HepG2 (cell line): Measurements from ENCODE around the gene RBBP8NL. TPM values are rescaled to one million over a fixed set of nuclear protein-coding genes. Genes with fewer than 3 reads are reported as not detected.

Source experiments
- ATF5 ChIP-seq: sonication (generic); formaldehyde crosslinking; IDR thresholded peaks from 2 replicates; pipeline ENCODE4 v1.4.0; 2020; ENCODE audit warnings: mild to moderate bottlenecking, low read depth, missing genetic modification reagents
- CAMTA2 ChIP-seq: sonication (generic); formaldehyde crosslinking; IDR thresholded peaks from 2 replicates; pipeline ENCODE4 v1.4.0; 2020; ENCODE audit warnings: mild to moderate bottlenecking, missing genetic modification reagents, borderline replicate concordance
- CHD4 ChIP-seq: fragments of 200-600 bp; sonication (generic); IDR thresholded peaks from 2 replicates; pipeline ENCODE4 v1.7.0; 2017; ENCODE audit warnings: mild to moderate bottlenecking, low read length, borderline replicate concordance
- HDAC1 ChIP-seq: sonication (generic); formaldehyde crosslinking; IDR thresholded peaks from 2 replicates; pipeline ENCODE4 v1.5.1; 2020; ENCODE audit warnings: mild to moderate bottlenecking, missing genetic modification reagents
- KDM6A ChIP-seq: IDR thresholded peaks from 2 replicates; pipeline ENCODE4 v1.6.1; 2016; ENCODE audit warnings: low read depth
- MAFF ChIP-seq: IDR thresholded peaks from 2 replicates; pipeline ENCODE4 v1.6.1; 2011; ENCODE audit warnings: low read depth, low read length, improper control_type of control experiment
- NFYC ChIP-seq: IDR thresholded peaks from 2 replicates; pipeline ENCODE4 v1.6.1; 2016; ENCODE audit warnings: missing genetic modification reagents, missing compliant biosample characterization
- NR2F6 ChIP-seq, 2 experiments: IDR thresholded peaks; 2 replicates each; pipeline ENCODE4 v1.6.1; 2016; ENCODE audit warnings: antibody characterized with exemption in 1 of 2, mild to moderate bottlenecking in 1 of 2
- RBAK ChIP-seq: sonication (generic); formaldehyde crosslinking; IDR thresholded peaks from 2 replicates; pipeline ENCODE4 v1.5.1; 2020; ENCODE audit warnings: mild to moderate bottlenecking, missing genetic modification reagents
- SAP130 ChIP-seq: IDR thresholded peaks from 2 replicates; pipeline ENCODE4 v1.6.1; 2016; ENCODE audit warnings: low read depth
- TOE1 ChIP-seq: sonication (generic); formaldehyde crosslinking; IDR thresholded peaks from 2 replicates; pipeline ENCODE4 v1.4.0; 2020; ENCODE audit warnings: mild to moderate bottlenecking, missing genetic modification reagents
- ZBTB2 ChIP-seq: sonication (generic); formaldehyde crosslinking; IDR thresholded peaks from 2 replicates; pipeline ENCODE4 v1.8.0; 2022; ENCODE audit warnings: low read depth, missing genetic modification reagents
- ZBTB20 ChIP-seq: sonication (generic); formaldehyde crosslinking; IDR thresholded peaks from 2 replicates; pipeline ENCODE4 v1.8.1; 2023; ENCODE audit warnings: missing genetic modification reagents, low read depth, mild to moderate bottlenecking, borderline replicate concordance
- ZBTB34 ChIP-seq: sonication (generic); formaldehyde crosslinking; IDR thresholded peaks from 2 replicates; pipeline ENCODE4 v1.8.0; 2022; ENCODE audit warnings: mild to moderate bottlenecking, missing genetic modification reagents
- ZFX ChIP-seq: sonication (generic); formaldehyde crosslinking; IDR thresholded peaks from 2 replicates; pipeline ENCODE4 v1.4.0; 2020; ENCODE audit warnings: mild to moderate bottlenecking, low read depth, missing genetic modification reagents, moderate library complexity
- ZMAT3 ChIP-seq: sonication (generic); formaldehyde crosslinking; conservative IDR thresholded peaks from 2 replicates; pipeline ENCODE4 v1.7.0; 2021; ENCODE audit warnings: missing genetic modification reagents
- ZNF18 ChIP-seq: sonication (generic); formaldehyde crosslinking; IDR thresholded peaks from 2 replicates; pipeline ENCODE4 v1.8.0; 2022; ENCODE audit warnings: mild to moderate bottlenecking, missing genetic modification reagents; ENCODE audit not compliant: insufficient replicate concordance
- ZNF232 ChIP-seq: sonication (generic); formaldehyde crosslinking; IDR thresholded peaks from 2 replicates; pipeline ENCODE4 v1.4.0; 2020; ENCODE audit warnings: missing genetic modification reagents, borderline replicate concordance
- ZNF326 ChIP-seq: sonication (generic); formaldehyde crosslinking; IDR thresholded peaks from 2 replicates; pipeline ENCODE4 v1.4.0; 2020; ENCODE audit warnings: missing genetic modification reagents, borderline replicate concordance
- ZNF558 ChIP-seq: sonication (generic); formaldehyde crosslinking; IDR thresholded peaks from 2 replicates; pipeline ENCODE4 v1.9.0; 2022; ENCODE audit warnings: mild to moderate bottlenecking, missing genetic modification reagents, borderline replicate concordance
- ZNF775 ChIP-seq: sonication (generic); formaldehyde crosslinking; IDR thresholded peaks from 2 replicates; pipeline ENCODE4 v1.4.0; 2020; ENCODE audit warnings: missing genetic modification reagents, mild to moderate bottlenecking, moderate library complexity, borderline replicate concordance
- ZNF839 ChIP-seq: sonication (generic); formaldehyde crosslinking; IDR thresholded peaks from 2 replicates; pipeline ENCODE4 v1.4.0; 2020; ENCODE audit warnings: missing genetic modification reagents, mild to moderate bottlenecking, borderline replicate concordance
- polyA plus RNA-seq, 8 experiments: library from polyadenylated mRNA; depleted of rRNA in 3 of 8; stranded (reverse) in 7 of 8; unstranded in 1 of 8; fragments of >200 nt; fragmentation: Illumina TruSeq in 4 of 8; extraction: Trizol in 4 of 8; gene quantifications; 2 replicates each; pipeline versions ENCODE4 v1.2.1 to v1.2.3, GENCODE V29; 2011 to 2016; ENCODE audit warnings: low read depth in 4 of 8, missing spikeins in 1 of 8, mixed read lengths in 1 of 8; ENCODE audit not compliant: insufficient read depth in 1 of 8
- total RNA-seq, 5 experiments: library from RNA; depleted of rRNA; stranded (reverse); fragments of >200 nt; fragmentation: Illumina TruSeq; extraction: Trizol; gene quantifications; 2 replicates each; pipeline ENCODE4 v1.2.3, GENCODE V29; 2016; ENCODE audit warnings: low read depth in 1 of 5

The RBBP8NL gene
- total and polyA plus RNA-seq, 2 of the 13 experiments (the other 11 are each of a cell fraction or from before 2014, with no cell fraction given), result 0.69 to 0.86 TPM

GRCh38 chr20:62412194-62413024 lies 14.9 kb downstream of the RBBP8NL start (continued):
- peak; percentile 76 for TF ChIP-seq SAP130 (CRISPR knock-in tag)
- no peak for TF ChIP-seq RBAK (CRISPR knock-in tag)
- no peak; the same call in 1 of the 2 replicates for TF ChIP-seq TOE1
- no peak for TF ChIP-seq ZBTB20 (CRISPR knock-in tag)
- TF ChIP-seq NFYC (CRISPR knock-in tag), result peak; percentile 20; the same call in 1 of the 2 replicates
- no peak for TF ChIP-seq ZNF18
- TF ChIP-seq ZNF232 (CRISPR knock-in tag), result no peak
- TF ChIP-seq KDM6A (CRISPR knock-in tag), result no peak
- peak; percentile 98 for TF ChIP-seq CAMTA2
- TF ChIP-seq CHD4, result peak; percentile 53; the same call in 1 of the 2 replicates
- TF ChIP-seq ZNF558 (CRISPR knock-in tag), result no peak
- TF ChIP-seq ZBTB2 (CRISPR knock-in tag), result 0 out of 2 replicates have a peak, but pooled peaks have one; percentile 36
- peak; percentile 86 for TF ChIP-seq ZFX (CRISPR knock-in tag)
- TF ChIP-seq NR2F6 (IDR thresholded peaks at IDR 0.05), result peak; percentile 3; the same call in 1 of the 2 replicates
- peak; percentile 42; the same call in 1 of the 2 replicates for TF ChIP-seq NR2F6 (CRISPR knock-in tag; IDR thresholded peaks at IDR 0.05)
- TF ChIP-seq HDAC1 (CRISPR knock-in tag), result peak; percentile 73
- no peak; the same call in 1 of the 2 replicates for TF ChIP-seq ZNF839 (CRISPR knock-in tag)
- TF ChIP-seq ZNF775 (CRISPR knock-in tag), result no peak
- TF ChIP-seq ZMAT3 (CRISPR knock-in tag), result 0 out of 2 replicates have a peak, but pooled peaks have one; percentile 32
- TF ChIP-seq ZBTB34, result no peak
- TF ChIP-seq ATF5, result peak; percentile 18; the same call in 1 of the 2 replicates
- no peak for TF ChIP-seq ZNF326 (CRISPR knock-in tag)
- TF ChIP-seq MAFF, result no peak
